C4-2B (cell line): ENCODE data around the gene RPAP3.

Experiments used
- ZFX ChIP-seq: fragments of 450-650 bp; IDR thresholded peaks from 2 replicates; pipeline ENCODE4 v1.6.1; 2017
- TF ChIP-seq, protein P1 (sequence below): fragments of 450-650 bp; conservative IDR thresholded peaks from 2 replicates; pipeline ENCODE4 v1.5.1; 2017; ENCODE audit warnings: mild to moderate bottlenecking

DNA sequence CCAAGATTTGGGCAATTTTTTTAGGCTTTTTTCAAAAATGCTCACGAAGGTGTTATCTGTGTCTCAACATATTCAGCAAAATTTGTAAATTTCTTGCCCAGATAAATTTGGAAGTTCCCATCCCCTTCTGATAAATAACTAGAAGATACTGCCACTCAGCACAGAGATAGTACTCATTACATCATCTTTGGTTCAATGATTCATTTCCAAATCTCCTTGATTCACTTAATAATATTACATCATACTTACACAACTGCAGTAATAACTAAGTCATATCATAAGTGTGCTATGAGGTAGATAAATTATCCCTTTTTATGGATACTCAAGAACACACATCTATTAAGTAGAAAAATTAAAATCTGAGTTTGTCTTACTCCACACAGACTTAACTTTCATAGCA is 89.4 kb downstream of the RPAP3 start:
- TF ChIP-seq, protein P1, sequence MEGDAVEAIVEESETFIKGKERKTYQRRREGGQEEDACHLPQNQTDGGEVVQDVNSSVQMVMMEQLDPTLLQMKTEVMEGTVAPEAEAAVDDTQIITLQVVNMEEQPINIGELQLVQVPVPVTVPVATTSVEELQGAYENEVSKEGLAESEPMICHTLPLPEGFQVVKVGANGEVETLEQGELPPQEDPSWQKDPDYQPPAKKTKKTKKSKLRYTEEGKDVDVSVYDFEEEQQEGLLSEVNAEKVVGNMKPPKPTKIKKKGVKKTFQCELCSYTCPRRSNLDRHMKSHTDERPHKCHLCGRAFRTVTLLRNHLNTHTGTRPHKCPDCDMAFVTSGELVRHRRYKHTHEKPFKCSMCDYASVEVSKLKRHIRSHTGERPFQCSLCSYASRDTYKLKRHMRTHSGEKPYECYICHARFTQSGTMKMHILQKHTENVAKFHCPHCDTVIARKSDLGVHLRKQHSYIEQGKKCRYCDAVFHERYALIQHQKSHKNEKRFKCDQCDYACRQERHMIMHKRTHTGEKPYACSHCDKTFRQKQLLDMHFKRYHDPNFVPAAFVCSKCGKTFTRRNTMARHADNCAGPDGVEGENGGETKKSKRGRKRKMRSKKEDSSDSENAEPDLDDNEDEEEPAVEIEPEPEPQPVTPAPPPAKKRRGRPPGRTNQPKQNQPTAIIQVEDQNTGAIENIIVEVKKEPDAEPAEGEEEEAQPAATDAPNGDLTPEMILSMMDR, result no peak
- TF ChIP-seq ZFX, result no peak
